Activated CD4-positive, alpha-beta T cell treated with anti-CD3 and anti-CD28 coated beads, Interleukin-2, amount 50 U/mL, for 16 hours (primary cell): ENCODE results near the gene ATG7.
"Not testable (repeated sequence)": the region's sequence is repeated elsewhere in the genome, so short reads cannot be mapped to it uniquely, and the experiment has no call there.

Source experiments
- DNase-seq: peaks from one replicate; pipeline ENCODE4 v3.0.0-alpha.2; 2020

Gene ATG7

DNA sequence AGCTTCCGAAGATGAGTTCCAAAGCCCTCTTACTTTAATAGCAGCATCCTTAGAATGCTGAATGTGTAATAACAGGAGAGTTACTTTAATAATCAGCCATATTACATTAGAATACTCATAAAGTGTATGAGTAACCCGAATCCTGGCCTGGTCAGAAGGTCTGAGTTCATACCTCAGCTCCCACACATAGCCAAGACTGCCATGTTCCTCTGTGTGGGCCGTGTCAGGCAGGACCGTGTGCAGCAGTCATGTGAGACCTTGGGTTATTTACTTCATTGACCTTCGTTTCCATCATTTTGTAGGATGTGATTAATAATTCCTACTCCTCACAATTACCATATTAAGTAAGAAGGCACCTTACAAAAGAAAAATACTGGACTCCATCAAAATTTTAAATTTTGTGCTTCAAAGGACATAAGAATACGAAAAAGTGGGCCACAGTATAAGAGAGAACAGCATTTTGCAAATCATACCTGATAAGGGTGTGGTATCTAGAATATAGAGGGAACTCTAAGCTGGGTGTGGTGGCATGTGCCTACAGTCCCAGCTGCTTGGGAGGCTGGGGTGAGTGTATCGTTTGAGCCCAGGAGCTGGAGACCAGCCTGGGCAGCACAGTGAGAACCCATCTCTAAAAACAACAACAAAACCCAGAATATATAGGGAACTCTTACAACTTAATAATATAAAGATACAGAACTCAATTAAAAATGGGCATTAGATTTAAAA, 163.4 kb downstream of the ATG7 start:
- no peak for DNase-seq

DNA sequence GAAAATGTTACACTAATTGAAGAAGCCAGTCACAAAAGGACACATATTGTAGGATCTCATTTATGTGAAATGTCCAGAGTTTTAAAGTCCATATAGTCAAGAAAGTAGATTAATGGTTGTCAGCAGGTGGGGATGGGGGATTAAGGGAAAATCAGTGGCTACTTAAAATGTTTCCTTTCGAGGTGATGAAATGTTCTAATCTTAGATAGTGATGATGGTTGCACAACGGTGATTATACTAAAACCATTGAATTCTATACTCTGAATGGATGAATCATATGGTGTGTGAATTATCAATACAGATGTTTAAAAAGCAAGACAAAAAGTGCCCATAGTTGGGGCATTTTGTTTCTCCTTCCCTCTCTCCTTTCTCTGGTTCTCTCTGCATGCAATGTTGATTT, 164.6 kb downstream of the ATG7 start:
- DNase-seq = no peak

DNA sequence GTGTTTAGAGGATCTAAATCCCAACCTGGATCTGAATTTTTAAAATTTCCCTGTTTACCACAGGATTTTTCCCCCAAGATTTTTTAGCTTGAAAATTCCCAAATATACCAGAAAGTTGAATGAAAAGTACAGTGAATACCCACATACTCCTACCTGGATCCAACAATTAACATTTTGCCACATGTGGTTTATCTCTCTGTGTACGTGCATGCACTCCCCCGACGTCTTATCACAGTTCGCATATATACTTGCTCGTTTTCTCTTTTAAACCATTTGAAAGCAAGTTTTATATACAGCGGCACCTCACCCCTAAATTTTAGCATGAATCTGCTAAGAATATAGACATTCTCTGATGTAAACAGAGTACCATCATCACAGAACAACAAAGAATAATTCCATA, 165.3 kb downstream of the ATG7 start:
- DNase-seq = no peak

- DNase-seq = no peak
Observed at GRCh38 chr3:11438646-11439045, 166.4 kb downstream of the ATG7 start.

DNA sequence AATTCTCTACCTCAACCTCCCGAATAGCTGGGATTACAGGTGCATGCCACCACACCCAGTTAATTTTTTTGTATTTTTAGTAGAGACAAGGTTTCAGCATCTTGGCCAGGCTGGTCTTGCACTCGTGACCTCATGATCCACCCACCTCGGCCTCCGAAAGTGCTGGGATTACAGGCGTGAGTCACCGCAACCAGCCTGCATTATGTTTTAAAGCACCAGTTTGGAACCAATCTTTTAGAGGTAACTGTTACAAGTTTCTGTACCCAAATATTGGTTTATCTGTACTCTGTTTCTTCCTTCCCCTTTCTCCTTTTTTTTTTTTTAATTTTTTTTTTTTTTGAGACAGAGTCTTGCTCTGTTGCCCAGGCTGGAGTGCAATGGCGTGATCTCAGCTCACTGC, 169.1 kb downstream of the ATG7 start:
- not testable (repeated sequence) for DNase-seq

DNA sequence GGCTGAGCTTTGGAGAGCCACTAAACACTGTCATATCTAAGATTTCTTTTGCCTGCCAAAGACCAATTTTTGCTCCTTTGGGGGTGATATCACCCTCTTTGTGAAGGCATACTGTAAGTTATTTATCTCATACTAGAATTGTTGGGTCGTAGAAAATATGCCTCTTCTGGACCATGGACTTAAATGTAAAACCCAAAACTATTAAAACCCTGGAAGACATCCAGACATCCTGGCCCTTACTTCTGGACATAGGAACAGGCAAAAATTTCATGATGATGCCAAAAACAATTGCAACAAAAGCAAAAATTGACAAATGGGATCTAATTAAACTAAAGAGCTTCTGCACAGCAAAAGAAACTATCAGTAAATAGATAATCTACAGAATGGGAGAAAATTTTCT, 172.2 kb downstream of the ATG7 start:
- no peak for DNase-seq

- DNase-seq = not testable (repeated sequence)
Observed at GRCh38 chr3:11445193-11445592, 173.0 kb downstream of the ATG7 start.

DNA sequence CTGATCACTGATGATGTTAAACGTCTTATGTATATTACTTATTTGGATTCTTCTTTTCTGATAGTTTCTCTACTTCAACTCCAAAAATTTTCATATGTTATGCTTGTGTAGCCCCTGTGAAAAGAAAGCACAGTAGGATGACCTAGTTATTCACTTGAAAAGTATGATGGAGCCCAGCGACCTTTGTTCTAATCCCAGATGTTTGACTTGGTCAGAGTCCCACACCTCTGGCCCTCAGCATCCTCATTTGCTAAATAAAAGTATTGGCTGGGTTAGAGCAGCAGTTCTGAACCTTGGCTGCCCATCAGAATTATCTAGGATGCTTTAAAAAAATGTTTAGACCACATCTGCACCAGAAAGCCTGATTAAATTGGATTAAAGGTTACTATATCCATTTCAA, 173.7 kb downstream of the ATG7 start:
- DNase-seq = no peak

- DNase-seq = no peak
Observed at GRCh38 chr3:11447584-11448200, 175.5 kb downstream of the ATG7 start.

GRCh38 chr3:11450015-11450414, 177.8 kb downstream of the ATG7 start:
- no peak for DNase-seq

- DNase-seq = no peak
Observed at GRCh38 chr3:11452312-11452711, 180.1 kb downstream of the ATG7 start.

DNA sequence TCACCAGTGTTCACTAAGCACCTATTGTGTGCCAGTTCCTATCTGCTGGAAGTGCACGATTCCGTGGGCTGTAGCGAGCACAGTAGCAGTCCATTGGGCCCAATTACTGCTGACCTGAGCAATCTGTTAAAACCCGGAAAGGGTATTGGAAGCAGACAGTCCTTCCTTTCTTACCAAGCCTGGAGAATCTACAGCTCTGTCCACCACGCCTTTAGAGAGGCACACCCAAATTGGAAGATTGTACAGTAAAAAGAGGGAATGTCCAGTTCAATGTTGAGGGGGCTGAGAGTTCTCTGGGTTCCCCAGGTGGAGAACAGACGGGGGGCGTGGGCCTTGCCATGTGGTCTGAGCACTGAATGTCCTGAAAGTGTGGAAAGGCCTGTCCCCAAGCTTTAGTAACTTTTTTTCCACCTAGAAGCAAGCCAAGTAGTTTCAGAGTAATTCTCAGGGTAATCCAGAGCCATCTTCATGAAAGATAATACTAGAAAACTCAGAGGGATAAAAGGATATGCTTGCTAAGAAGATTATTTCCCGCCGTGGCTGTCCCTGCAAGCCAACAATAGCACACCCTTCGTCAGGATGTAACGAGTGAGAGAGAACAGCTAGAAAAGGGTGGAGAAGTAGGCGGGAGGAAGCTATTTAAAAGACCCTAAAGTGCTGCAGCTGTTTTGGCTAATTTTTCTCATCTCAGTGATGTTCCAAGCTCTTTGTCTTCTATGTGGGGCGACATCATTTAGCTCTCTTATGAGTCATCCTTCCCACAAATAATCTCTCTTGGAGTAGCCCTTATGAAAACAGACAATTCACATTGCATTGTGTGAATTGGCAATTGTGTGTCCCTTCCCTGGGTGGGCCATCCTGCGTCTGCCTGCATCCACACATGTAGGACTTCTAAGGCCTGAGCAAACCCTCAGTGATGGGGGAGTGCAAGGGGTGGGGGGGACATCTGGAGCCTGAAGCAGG, 181.0 kb downstream of the ATG7 start:
- DNase-seq = no peak

DNA sequence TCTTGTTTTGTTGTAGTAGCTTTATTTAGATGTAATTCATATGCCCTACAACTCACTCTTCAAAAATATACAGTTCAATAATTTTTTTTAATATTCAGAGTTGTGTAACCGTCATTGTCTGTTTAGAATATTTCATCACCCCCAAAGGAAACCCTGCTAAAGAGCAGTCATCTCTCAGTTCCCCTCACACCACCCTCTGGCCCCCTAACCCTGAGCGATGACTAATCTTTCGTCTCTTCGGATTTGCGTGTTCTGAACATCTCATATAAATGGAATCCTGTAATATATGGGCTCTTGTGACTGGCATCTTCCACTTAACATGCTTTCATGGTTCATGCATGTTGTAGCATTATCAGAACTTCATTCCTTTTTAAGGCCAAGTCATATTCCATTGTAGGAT, 183.8 kb downstream of the ATG7 start:
- DNase-seq = no peak

DNA sequence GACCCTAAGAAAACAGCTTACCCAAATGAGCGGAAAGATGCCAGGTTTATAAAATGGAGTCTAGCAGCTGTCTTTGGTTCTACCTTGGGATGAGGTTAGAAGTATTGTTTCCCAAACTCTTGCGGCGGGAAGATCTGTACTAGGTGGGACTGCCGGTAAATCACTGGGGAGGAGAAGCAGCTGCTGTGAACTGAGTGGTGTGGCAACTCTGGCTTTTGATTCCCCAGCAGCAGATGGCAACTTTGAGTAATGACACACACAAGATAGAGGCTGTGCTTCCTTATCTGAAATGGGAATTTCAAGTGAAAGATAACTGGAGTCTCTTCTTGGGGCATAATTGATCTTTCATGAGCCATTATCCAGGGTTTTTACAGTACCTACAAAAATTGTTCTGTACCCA, 184.9 kb downstream of the ATG7 start:
- DNase-seq = no peak

- no peak for DNase-seq
Observed at GRCh38 chr3:11459186-11459824, 187.1 kb downstream of the ATG7 start.

DNA sequence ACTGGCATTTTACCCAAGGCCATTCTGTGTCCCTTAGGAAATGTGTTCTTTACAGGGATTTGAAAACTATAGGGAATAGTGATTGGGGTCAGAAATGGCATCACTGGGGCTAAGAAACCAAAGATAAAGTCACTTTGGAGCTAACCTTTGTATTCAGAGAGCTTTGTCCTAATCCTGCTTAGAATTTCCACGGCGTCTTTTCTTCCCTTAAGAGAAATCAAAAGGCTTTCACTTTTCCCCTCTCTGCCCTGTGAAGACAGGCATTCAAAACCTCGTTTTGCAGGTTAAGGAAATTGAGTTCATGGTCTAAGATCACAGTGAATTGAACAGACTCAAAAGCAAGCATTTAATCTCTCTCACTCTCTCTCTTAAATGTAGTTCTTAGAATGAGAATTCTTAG, 189.0 kb downstream of the ATG7 start:
- no peak for DNase-seq

GRCh38 chr3:11462673-11463072, 190.5 kb downstream of the ATG7 start:
- not testable (repeated sequence) for DNase-seq

GRCh38 chr3:11463591-11463990, 191.4 kb downstream of the ATG7 start:
- DNase-seq = no peak

DNA sequence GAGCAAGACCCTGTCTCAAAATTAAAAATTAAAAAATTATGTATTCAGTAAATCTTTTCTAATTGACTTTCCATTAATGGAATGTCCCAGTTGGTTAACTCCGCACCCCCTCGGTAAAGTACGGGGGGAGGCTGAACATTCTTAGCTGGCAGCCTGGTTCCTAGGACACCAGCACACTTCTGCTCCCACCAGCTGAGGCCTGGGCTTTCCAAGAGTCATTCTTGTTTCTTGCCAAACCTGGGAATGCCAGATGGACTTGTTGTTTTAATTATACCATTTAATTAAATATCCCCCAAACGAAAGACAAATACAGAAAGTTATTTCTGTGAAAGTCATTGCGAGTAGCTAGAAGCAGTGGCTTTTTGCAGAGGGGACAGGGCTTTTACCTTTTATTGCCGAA, 192.2 kb downstream of the ATG7 start:
- DNase-seq = no peak

- no peak for DNase-seq
Observed at GRCh38 chr3:11465744-11466616, 193.8 kb downstream of the ATG7 start.

GRCh38 chr3:11467875-11468274, 195.7 kb downstream of the ATG7 start:
- no peak for DNase-seq
